Brain pericyte (primary cell): Measurements from ENCODE around the gene OLIG1.

ENCODE experiments used
- DNase-seq: peaks from one replicate; pipeline ENCODE4 v3.0.0-alpha.2; 2012; ENCODE audit warnings: low read depth, low spot score

OLIG1 gene

GRCh38 chr21:33061233-33061632 lies 8.7 kb upstream of the OLIG1 start:
- DNase-seq, result no peak

- DNase-seq, result no peak
Measured at GRCh38 chr21:33063375-33063883, 6.5 kb upstream of the OLIG1 start.

DNA sequence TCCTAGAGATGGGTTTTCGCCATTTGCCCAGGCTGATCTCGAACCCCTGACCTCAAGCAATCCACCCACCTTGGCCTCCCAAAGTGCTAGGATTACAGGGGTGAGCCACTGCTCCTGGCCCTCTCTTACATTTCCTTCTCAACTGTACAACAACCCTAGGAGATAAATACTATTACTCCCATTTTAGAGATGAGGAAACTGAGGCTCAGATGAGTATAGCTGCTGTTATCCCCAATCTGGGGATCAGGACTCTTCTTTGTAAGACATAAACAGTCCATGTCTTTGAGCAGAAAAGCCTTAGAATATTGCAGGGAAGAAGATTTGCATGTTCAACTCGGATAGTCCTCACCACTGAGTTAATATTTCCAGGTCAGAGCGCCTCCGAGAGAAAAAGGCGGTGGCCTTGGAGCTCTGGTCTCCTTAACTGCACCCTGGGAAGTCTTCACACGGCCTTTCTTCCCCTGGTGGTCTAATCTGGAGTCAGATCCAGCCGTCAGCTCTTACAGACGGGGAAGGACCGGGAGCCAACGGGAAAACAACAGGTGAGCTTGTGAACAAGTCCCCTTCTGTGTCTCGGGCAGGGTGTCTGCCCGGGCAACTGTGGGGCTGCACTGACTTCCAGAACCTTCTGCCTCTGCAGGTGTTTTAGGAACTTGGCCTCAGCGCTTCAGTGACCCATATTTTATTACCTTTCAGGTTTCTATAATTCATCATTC lies 5.9 kb upstream of the OLIG1 start:
- no peak for DNase-seq

DNA sequence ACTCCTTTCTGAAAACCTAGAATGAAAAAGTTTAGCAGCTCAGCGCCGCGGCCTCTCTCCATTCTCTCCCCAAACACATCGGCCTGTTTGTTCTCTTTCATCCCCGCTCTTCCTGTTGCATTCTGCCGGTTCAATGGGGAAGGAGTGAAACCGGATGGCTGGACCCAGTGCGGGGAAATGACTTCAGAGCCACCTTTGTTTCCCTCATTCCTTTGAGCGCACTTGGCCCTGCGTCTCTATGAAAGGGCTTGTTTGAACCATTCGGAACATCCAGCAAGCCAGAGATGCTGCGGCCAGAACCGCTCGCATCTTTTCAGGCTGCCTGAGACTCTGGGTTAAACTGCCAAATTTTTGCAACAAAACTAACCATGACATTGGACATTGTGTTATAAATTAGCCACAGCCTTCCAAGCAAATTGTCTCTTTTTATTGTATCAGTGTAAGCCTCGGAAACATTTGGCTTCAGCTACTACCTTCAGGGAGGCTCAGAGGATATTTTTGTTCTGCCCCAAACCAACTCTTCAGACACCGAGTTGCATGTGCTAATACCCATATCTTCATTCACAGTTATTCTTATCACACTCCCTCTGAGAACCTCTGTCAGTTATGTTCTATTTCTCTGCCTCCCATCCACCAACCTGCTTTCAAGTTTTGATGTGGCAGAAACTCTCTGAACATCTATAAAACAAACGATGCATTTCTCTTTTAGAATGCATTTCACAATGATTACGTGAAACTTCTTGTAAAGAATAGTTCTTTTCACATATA lies 5.1 kb upstream of the OLIG1 start:
- no peak for DNase-seq

GRCh38 chr21:33067043-33067442 lies 2.9 kb upstream of the OLIG1 start:
- no peak for DNase-seq

DNA sequence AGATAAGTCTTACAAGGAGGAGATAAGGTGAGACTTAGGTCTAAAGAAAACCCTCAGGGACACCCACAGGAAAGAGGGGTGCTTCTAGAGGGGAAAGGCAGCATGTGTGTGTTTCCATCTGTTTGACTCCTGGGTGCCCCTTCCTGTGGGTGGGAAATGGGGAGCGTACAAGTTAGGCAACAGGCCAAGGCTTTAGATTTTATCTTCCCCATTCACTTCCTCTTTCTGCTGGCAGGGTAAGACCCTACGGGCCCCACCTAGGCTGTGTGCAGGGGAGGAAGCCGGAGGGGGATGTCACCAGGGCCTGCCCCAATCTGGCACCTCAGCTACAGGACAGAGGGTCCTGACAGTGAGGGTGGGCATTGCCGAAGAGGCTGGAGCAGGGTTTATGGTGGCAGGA lies 2.5 kb upstream of the OLIG1 start:
- no peak for DNase-seq

DNA sequence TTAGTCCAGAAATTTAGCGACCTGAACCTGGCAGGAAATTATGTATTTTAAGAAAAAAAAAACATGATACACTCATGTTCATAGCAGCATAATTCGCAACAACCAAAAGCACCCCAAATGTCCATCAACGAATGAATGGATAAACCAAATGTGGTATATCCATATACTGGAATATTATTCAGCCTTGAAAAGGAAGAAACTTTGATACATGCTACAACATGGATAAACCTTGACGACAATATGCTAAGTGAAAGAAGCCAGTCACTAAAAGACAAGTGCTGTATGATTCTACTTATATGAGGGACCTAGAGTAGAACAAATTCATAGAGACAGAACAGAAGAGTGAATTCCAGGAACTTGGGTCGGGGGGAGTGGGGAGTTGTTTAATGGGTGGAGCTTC lies 698 bp upstream of the OLIG1 start:
- DNase-seq, result no peak

GRCh38 chr21:33069645-33069993 lies 322 bp upstream of the OLIG1 start:
- no peak for DNase-seq

- DNase-seq, result no peak
Measured at GRCh38 chr21:33070744-33070997, 730 bp downstream of the OLIG1 start.

DNA sequence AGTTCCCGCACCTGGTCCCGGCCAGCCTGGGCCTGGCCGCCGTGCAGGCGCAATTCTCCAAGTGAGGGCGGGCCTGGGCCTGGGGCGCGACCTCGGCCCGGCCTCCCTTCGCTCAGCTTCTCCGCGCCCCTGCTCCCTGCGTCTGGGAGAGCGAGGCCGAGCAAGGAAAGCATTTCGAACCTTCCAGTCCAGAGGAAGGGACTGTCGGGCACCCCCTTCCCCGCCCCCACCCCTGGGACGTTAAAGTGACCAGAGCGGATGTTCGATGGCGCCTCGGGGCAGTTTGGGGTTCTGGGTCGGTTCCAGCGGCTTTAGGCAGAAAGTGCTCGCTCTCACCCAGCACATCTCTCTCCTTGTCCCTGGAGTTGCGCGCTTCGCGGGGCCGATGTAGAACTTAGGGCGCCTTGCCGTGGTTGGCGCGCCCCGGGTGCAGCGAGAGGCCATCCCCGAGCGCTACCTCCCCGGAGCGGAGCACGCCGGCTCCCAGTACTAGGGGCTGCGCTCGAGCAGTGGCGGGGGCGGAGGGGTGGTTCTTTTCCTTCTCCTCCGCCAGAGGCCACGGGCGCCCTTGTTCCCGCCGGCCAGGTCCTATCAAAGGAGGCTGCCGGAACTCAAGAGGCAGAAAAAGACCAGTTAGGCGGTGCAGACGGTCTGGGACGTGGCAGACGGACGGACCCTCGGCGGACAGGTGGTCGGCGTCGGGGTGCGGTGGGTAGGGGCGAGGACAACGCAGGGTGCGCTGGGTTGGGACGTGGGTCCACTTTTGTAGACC lies 1.2 kb downstream of the OLIG1 start:
- DNase-seq, result no peak

DNA sequence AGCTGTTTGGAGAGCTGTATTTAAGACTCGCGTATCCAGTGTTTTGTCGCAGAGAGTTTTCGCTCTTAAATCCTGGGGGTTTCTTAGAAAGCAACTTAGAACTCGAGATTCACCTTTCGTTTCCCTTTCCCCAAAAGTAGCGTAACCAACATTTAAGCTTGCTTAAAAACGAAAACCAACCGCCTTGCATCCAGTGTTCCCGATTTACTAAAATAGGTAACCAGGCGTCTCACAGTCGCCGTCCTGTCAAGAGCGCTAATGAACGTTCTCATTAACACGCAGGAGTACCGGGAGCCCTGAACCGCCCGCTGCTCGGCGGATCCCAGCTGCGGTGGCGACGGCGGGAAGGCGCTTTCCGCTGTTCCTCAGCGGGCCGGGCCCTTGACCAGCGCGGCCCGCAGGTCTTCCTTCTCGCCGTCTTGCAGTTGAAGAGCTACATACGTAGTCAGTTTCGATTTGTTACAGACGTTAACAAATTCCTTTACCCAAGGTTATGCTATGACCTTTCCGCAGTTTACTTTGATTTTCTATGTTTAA lies 1.9 kb downstream of the OLIG1 start:
- DNase-seq, result no peak

DNA sequence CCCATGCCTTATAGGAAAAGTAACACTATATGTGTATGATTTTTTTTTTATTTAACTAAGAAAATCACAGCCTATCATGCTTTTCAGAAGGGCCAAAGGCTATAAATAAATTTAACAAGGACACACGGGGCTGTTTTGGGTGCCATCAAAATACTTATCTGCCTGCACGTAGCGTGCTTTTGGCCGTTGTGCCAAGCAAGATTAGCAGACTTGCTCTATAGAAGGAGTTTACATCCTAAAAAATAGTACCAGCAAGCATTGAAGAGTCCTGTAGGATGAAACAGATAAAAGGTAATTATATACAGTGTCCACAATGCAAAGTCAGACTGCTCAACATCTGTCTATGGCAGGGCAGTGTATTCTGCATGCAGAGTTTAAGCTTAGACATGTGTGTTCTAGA lies 3.7 kb downstream of the OLIG1 start:
- DNase-seq, result no peak

DNA sequence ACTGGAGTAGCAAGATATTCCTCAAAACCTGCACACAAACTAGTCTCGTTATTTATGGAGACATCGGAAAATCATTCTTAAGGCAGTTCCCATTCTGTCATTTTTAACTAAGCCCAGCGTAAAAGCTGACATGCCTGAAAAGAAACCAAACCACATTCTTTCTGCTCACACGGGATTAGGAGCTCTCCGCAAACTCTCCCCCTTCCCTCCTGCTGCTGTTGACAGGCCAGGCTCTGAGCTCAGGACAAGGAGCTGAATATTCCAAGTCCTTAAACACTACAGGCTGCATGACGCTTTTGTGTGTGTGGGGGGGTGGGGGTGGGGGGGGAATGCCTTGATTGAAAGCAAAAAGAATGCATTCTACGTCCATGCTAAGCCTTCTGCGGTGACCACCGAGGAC lies 5.2 kb downstream of the OLIG1 start:
- DNase-seq, result no peak

DNA sequence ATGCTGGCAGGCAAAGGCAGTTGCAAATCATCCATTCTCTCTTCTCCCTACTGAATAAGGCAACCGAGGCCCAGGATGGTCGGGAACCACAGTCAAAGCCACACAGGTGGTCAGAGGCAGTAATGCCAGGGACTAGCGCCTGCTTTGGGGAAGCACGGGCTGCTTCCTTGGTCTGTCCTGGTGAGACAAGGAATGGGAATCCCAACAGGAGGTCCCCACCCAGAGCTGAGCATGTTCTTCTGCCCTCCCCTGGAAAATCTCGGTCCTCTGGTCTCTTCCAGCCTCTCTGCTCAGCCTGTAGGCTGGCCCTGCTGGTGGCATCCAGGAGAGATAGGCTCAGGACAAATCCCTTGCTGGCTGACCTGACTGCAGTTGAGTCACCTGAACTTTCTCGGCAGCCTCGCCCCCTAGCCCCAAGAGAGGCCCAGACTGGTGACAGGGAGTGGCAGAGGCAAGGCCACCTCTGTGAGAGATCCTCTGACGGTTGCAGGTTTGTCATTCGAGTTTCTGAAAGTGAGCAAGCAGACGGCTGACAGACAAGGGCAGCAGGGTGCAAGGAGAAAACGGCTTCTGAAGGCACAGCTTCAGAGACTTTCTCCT lies 5.8 kb downstream of the OLIG1 start:
- no peak for DNase-seq

DNA sequence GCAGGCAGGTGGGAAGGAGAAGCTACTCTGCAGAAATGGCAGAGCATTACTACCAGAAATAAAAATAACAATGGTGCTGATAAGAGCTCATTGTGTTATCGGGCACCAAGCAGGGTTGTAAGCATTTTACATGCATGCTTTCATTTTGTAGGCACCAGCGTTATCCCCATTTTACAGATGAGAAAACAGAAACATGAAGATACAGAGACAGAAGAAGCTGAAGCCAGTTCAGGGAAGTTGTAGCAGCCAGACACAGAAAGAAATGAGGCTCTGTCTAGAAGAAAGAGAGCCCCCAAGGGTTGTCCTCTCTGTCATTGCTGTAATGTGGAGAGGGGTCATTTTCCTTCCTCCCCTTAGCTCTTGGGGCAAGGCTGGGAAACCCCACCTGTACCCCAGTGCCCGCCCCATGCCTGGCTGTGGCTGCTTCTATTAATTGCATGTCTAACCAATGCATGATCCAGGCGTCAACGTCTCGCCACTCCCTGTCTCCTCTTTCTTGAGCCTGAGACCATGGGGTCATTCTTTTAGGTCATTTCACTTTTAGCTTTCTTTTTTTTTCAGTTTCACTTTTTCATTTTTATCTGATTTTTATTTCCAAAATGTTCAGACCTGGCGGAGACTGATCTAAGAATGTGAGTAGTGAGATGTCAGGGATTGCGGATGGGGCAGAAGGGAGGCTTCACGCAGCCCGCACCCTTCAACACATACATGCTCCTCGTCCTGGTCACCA lies 6.8 kb downstream of the OLIG1 start:
- no peak for DNase-seq

GRCh38 chr21:33078907-33079582 lies 9.1 kb downstream of the OLIG1 start:
- DNase-seq, result no peak

- no peak for DNase-seq
Measured at GRCh38 chr21:33080376-33080775, 10.4 kb downstream of the OLIG1 start.

DNA sequence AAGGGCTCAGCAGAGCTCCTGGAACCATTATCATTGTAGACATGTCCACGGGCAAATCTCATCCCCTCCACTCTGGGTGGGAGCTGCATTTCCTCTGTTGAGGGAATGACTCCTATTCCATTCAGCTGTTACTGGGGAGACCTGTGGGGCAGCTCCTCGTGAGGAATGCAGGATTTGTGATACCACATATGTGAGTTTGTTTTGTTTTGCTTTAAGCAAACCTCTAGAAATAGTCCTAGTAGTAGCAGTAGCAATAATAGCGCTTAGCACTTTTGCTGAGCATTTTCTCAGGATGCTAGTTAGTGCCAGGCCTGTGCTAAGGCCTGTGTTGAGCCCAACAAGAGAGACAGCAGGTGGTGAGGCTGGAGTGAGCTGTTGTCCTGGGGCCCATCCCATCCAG lies 10.8 kb downstream of the OLIG1 start:
- DNase-seq, result no peak

- no peak for DNase-seq
Measured at GRCh38 chr21:33088384-33088783, 18.4 kb downstream of the OLIG1 start.

DNA sequence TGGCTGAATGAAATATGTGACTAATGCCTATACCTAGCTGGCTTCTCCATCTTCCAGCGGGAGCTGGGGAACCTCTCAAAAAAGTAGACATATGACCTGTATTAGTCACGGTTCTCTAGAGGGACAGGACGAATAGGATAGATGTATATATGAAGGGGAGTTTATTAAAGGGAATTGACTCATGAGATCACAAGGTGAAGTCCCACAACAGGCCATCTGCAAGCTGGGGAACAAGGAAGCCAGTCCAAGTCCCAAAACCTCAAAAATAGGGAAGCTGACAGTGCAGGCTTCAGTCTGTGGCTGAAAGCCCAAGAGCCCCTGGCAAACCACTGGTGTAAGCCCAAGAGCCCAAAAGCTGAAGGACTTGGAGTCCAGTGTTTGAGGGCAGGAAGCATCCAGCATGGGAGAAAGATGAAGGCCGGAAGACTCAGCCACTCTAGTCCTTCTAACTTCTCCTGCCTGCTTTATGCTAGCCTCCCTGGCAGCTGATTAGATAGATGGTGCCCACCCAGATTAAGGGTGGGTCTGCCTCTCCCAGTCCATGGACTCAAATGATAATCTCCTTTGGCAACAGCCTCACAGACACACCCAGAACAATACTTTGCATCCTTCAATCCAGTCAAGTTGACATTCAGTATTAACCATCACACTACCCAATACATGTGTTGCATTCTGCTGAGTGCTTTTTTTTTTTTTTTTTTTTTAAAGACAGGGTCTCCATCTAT lies 19.6 kb downstream of the OLIG1 start:
- no peak for DNase-seq
